ENCODE data around the gene KIAA1549. TPM values are rescaled to one million over a fixed set of nuclear protein-coding genes. Genes with fewer than 3 reads are reported as not detected.

The KIAA1549 gene
- total RNA-seq, 3 donors from 2014 or later = 2.0 to 4.2 (median 2.1) TPM

DNA sequence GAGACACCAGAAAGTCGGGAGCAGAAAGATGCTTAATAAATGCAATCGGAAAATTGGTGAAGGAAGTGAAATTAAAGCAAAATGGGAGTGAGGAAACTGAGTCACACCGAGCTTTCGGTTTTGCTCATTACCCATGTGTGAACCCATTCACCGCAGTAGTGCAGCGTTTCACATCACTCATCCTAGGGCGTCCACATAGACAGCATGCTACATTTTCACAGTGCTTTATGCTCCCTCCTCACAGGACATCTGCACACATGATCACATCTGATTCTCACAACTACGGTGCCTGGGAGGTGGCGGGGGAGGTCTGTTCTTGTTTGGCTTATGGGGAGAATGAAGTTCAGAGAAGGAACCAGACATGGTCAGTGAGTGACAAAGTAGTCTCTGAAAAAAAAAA is 146.6 kb downstream of the KIAA1549 start:
- intact Hi-C loops (cut with DNase I, micrococcal nuclease) = no loop called here
- Histone ChIP-seq H3K36me3 (ENCODE audit: low read depth) (no peaks in the 10 kb centered on the region), H3K9me3 (no peaks in the 10 kb centered on the region), H3K4me3 (no peak overlapping the region), H3K4me1 (ENCODE audit: low read depth) (no peaks in the 10 kb centered on the region)
- ATAC-seq (no peak), DNase-seq (no peak)
- TF ChIP-seq, protein P1, sequence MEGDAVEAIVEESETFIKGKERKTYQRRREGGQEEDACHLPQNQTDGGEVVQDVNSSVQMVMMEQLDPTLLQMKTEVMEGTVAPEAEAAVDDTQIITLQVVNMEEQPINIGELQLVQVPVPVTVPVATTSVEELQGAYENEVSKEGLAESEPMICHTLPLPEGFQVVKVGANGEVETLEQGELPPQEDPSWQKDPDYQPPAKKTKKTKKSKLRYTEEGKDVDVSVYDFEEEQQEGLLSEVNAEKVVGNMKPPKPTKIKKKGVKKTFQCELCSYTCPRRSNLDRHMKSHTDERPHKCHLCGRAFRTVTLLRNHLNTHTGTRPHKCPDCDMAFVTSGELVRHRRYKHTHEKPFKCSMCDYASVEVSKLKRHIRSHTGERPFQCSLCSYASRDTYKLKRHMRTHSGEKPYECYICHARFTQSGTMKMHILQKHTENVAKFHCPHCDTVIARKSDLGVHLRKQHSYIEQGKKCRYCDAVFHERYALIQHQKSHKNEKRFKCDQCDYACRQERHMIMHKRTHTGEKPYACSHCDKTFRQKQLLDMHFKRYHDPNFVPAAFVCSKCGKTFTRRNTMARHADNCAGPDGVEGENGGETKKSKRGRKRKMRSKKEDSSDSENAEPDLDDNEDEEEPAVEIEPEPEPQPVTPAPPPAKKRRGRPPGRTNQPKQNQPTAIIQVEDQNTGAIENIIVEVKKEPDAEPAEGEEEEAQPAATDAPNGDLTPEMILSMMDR (IDR thresholded peaks at IDR 0.05) = no peak

DNA sequence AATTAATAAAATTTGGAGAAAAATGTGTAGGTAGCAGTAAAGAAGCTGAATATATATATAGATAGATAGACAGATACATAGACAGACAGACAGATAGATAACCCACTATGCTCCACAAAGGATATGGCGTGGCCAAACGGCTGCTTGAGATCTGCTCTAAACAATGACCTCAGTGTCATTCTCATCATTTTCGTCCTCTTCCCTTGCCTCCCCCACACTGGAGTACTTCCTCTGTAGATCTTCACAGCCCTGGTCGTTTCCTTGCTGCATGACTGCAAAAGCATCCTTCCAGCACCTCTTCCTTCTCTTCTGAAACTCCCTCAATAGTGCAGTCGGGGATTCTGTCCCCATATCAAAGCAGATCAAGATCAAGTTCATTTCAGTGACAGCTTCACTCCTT is 147.6 kb downstream of the KIAA1549 start:
- Histone ChIP-seq H3K4me3 (no peak overlapping the region), H3K36me3 (ENCODE audit: low read depth) (no peaks in the 10 kb centered on the region), H3K9me3 (no peaks in the 10 kb centered on the region), H3K4me1 (ENCODE audit: low read depth) (no peaks in the 10 kb centered on the region)
- TF ChIP-seq, protein P1 (IDR thresholded peaks at IDR 0.05) = no peak
- no peak for ATAC-seq
- intact Hi-C loops (cut with DNase I, micrococcal nuclease) = no loop called here
- no peak for DNase-seq

DNA sequence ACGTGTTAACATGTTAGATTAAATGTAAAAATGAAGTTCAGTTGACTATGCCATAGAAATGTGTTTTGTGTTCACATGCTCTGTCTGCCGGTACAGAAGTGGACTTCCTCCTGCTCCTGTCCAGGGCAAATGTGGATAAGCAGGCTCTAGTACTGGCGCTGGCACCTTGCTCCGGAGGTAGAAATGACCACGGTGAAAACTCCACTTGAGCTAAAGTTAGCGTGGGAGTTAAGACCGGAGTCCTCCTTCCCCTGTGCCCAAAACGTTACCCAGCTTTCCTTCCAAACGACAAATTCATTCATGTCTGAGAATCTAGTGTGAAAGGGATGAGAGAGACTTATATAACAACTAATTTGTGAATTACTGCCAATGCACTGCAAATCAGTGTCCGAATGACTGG is 148.2 kb downstream of the KIAA1549 start:
- intact Hi-C loops (cut with DNase I, micrococcal nuclease) = no loop called here

DNA sequence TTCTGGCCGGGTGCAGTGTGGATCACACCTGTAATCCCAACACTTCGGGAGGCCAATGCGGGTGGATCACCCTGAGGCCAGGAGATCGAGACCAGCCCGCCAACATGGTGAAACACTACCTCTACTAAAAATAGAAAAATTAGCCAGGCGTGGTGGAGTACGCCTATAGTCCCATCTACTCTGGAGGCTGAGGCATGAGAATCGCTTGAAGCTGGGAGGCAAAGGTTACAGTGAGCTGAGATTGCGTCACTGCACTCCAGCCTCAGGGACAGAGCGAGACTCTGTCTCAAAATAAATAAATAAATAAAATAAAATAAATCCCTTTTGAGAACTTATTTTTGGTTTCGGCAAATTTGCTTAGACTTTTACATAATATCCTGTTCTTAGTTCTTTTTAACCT is 151.9 kb downstream of the KIAA1549 start:
- Histone ChIP-seq H3K4me3 (no peak overlapping the region), H3K9me3 (no peaks in the 10 kb centered on the region), H3K36me3 (ENCODE audit: low read depth) (no peaks in the 10 kb centered on the region), H3K4me1 (ENCODE audit: low read depth) (no peaks in the 10 kb centered on the region)
- intact Hi-C loops (cut with DNase I, micrococcal nuclease) = no loop called here
- ATAC-seq = no peak
- DNase-seq = no peak
- TF ChIP-seq, protein P1 (IDR thresholded peaks at IDR 0.05) = no peak

More for the DNA sequence above, 148.2 kb downstream of the KIAA1549 start:
- H3K9me3 ChIP-seq = no peaks in the 10 kb centered on the region
- TF ChIP-seq, protein P1 (IDR thresholded peaks at IDR 0.05) = no peak
- no peaks in the 10 kb centered on the region for H3K36me3 ChIP-seq (ENCODE audit: low read depth)
- no peaks in the 10 kb centered on the region for H3K4me1 ChIP-seq (ENCODE audit: low read depth)
- no peak for ATAC-seq
- no peak overlapping the region for H3K4me3 ChIP-seq
- no peak for DNase-seq

DNA sequence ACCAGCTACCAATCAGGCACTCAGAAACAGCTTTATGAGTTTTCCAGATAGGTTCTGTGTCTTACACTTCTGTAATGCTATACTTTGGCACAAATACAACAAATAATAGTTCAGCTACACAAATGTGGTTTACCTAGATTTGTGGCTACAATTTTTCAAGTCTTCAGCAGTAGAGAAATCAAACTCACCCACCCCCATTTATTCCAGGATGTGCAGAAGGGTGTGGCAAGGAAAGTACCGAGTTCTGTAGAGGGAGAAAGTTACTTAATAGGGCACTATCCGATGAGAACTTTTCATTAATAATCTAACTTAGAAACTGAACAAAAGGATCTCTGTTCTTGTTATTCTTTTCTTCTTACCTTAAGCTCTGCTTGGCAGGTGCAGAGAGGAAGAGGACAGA is 152.9 kb downstream of the KIAA1549 start:
- TF ChIP-seq, protein P1 (IDR thresholded peaks at IDR 0.05) = no peak
- Histone ChIP-seq H3K4me1 (ENCODE audit: low read depth) (no peaks in the 10 kb centered on the region), H3K9me3 (no peaks in the 10 kb centered on the region), H3K36me3 (ENCODE audit: low read depth) (no peaks in the 10 kb centered on the region), H3K4me3 (no peak overlapping the region)
- DNase-seq (no peak), ATAC-seq (no peak)
- intact Hi-C loops (cut with DNase I, micrococcal nuclease) = no loop called here

DNA sequence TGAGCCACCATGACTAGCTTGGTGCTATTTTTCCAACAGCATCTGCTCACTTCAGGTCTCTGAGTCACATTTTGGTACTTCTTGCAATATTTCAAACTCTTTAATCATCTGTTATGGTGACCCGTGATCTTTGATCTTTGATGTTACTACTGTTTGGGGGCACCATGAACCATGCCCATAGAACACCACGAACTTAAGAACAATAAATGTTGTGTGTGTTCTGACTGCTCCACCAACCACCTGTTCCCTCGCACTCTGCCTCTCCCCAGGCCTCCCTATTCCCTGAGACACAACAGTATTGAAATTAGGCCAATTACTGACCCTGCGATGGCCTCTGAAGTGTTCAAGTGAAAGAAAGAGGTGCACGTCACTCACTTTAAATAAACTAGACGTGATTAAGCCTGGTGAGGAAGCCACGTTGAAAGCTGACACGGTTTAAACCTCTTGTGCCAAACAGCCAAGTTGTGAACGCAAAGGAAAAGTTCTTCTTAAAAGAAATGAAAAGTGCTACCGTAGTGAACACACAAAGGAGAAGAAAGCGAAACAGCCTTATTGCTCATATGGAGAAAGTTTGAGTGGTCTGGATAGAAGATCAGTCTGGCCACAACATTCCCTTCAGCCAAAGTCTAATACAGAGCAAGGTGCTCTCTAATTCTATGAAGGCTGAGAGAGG is 156.0 kb downstream of the KIAA1549 start:
- ATAC-seq (no peak), DNase-seq (no peak)
- Histone ChIP-seq H3K4me1 (ENCODE audit: low read depth) (no peaks in the 10 kb centered on the region), H3K9me3 (no peaks in the 10 kb centered on the region), H3K36me3 (ENCODE audit: low read depth) (no peaks in the 10 kb centered on the region), H3K4me3 (no peak overlapping the region)
- intact Hi-C loops (cut with DNase I, micrococcal nuclease) = no loop called here
- TF ChIP-seq, protein P1 (IDR thresholded peaks at IDR 0.05) = no peak

Data from mucosa of descending colon (tissue), 3 donors.